H9 (cell line): ENCODE results near the gene MED15. TPM values are rescaled to one million over a fixed set of nuclear protein-coding genes. Genes with fewer than 3 reads are reported as not detected.
"Not testable (repeated sequence)": the region's sequence is repeated elsewhere in the genome, so short reads cannot be mapped to it uniquely, and the experiment has no call there.

Experiments
- DNase-seq: peaks from one replicate; pipeline ENCODE4 v3.0.0-alpha.2; 2017
- H2AFZ ChIP-seq: one replicate; pipeline ENCODE4 v1.6.1; 2013; ENCODE audit warnings: mild to moderate bottlenecking, low read length, control low read depth, moderate library complexity
- H2AK5ac ChIP-seq: 2 replicates; pipeline ENCODE4 v1.6.1; 2013; ENCODE audit warnings: low read length, control low read depth, mixed read lengths; ENCODE audit not compliant: insufficient read length
- H2BK120ac ChIP-seq: one replicate; pipeline ENCODE4 v1.6.1; 2013; ENCODE audit warnings: low read depth, mild to moderate bottlenecking, low read length, control low read depth, inconsistent platforms; ENCODE audit not compliant: poor library complexity, severe bottlenecking
- H2BK12ac ChIP-seq: 2 replicates; pipeline ENCODE4 v1.6.1; 2013; ENCODE audit warnings: low read length, control low read depth, mixed read lengths, low read depth; ENCODE audit not compliant: insufficient read length
- H2BK15ac ChIP-seq: 2 replicates; pipeline ENCODE4 v1.6.1; 2013; ENCODE audit warnings: low read depth, low read length, control low read depth
- H2BK20ac ChIP-seq: one replicate; pipeline ENCODE4 v1.6.1; 2013; ENCODE audit warnings: low read depth, mild to moderate bottlenecking, low read length, control low read depth, inconsistent platforms; ENCODE audit not compliant: poor library complexity, severe bottlenecking
- H2BK5ac ChIP-seq: 2 replicates; pipeline ENCODE4 v1.6.1; 2013; ENCODE audit warnings: low read length, control low read depth, mixed read lengths; ENCODE audit not compliant: insufficient read length
- H3K14ac ChIP-seq: 2 replicates; pipeline ENCODE4 v1.6.1; 2013; ENCODE audit warnings: low read length, control low read depth; ENCODE audit not compliant: insufficient read depth
- H3K18ac ChIP-seq: 2 replicates; pipeline ENCODE4 v1.6.1; 2013; ENCODE audit warnings: low read depth, mild to moderate bottlenecking, mixed read lengths, low read length, control low read depth; ENCODE audit not compliant: insufficient read length
- H3K23ac ChIP-seq: 2 replicates; pipeline ENCODE4 v1.6.1; 2013; ENCODE audit warnings: low read length, control low read depth, mixed read lengths, low read depth; ENCODE audit not compliant: insufficient read length
- H3K23me2 ChIP-seq: 2 replicates; pipeline ENCODE4 v1.6.1; 2013; ENCODE audit warnings: low read depth, mild to moderate bottlenecking, mixed read lengths, low read length, control low read depth; ENCODE audit not compliant: insufficient read length, poor library complexity, severe bottlenecking
- H3K27ac ChIP-seq: 2 replicates; pipeline ENCODE4 v1.5.1; 2013; ENCODE audit warnings: low read length, control low read depth, mixed read lengths, low read depth; ENCODE audit not compliant: insufficient read length
- H3K27me3 ChIP-seq: 2 replicates; pipeline ENCODE4 v1.6.1; 2013; ENCODE audit warnings: low read length, control low read depth, inconsistent platforms; ENCODE audit not compliant: insufficient read depth
- H3K4ac ChIP-seq: 2 replicates; pipeline ENCODE4 v1.6.1; 2013; ENCODE audit warnings: low read depth, mild to moderate bottlenecking, control low read depth, inconsistent platforms, low read length, moderate library complexity
- H3K4me1 ChIP-seq: 2 replicates; pipeline ENCODE4 v1.6.1; 2013; ENCODE audit warnings: low read length, control low read depth, inconsistent platforms; ENCODE audit not compliant: insufficient read depth
- H3K4me2 ChIP-seq: 2 replicates; pipeline ENCODE4 v1.6.1; 2013; ENCODE audit warnings: low read length, control low read depth, mixed read lengths; ENCODE audit not compliant: insufficient read length, insufficient read depth
- H3K56ac ChIP-seq: 2 replicates; pipeline ENCODE4 v1.6.1; 2013; ENCODE audit warnings: low read depth, mild to moderate bottlenecking, mixed read lengths, low read length, control low read depth; ENCODE audit not compliant: insufficient read length
- H3K79me1 ChIP-seq: 2 replicates; pipeline ENCODE4 v1.6.1; 2013; ENCODE audit warnings: low read depth, mild to moderate bottlenecking, moderate library complexity, low read length, control low read depth, inconsistent platforms; ENCODE audit not compliant: insufficient read depth, poor library complexity, severe bottlenecking
- H3K79me2 ChIP-seq: 2 replicates; pipeline ENCODE4 v1.6.1; 2013; ENCODE audit warnings: low read length, control low read depth, inconsistent platforms; ENCODE audit not compliant: insufficient read depth
- H3K9ac ChIP-seq: 2 replicates; pipeline ENCODE4 v1.6.1; 2013; ENCODE audit warnings: low read length, control low read depth, mixed read lengths; ENCODE audit not compliant: insufficient read length; ENCODE audit errors: extremely low read depth
- H3K9me3 ChIP-seq: one replicate; pipeline ENCODE4 v1.6.1; 2013; ENCODE audit warnings: low read depth, low read length, inconsistent platforms; ENCODE audit not compliant: control insufficient read depth
- H3T11ph ChIP-seq: one replicate; pipeline ENCODE4 v1.6.1; 2013; ENCODE audit warnings: mild to moderate bottlenecking, low read length, control low read depth, inconsistent platforms
- H4K20me1 ChIP-seq: one replicate; pipeline ENCODE4 v1.6.1; 2013; ENCODE audit not compliant: control insufficient read depth, insufficient read length, insufficient read depth
- H4K5ac ChIP-seq: 2 replicates; pipeline ENCODE4 v1.6.1; 2013; ENCODE audit warnings: low read depth, mild to moderate bottlenecking, mixed read lengths, low read length, control low read depth; ENCODE audit not compliant: insufficient read length
- H4K8ac ChIP-seq: replicated peaks from 2 replicates; pipeline ENCODE4 v1.6.1; 2013; ENCODE audit warnings: low read length, control low read depth, mixed read lengths, low read depth; ENCODE audit not compliant: insufficient read length
- H4K91ac ChIP-seq: 2 replicates; pipeline ENCODE4 v1.6.1; 2013; ENCODE audit warnings: low read depth, mild to moderate bottlenecking, moderate library complexity, mixed read lengths, low read length, control low read depth; ENCODE audit not compliant: insufficient read length
- H3K27ac Mint-ChIP-seq, 3 experiments: 2 replicates in 2 of 3; 3 replicates in 1 of 3; pipeline ENCODE4 v1.8.0; 2020 to 2021; ENCODE audit warnings: mixed read lengths in 3 of 3, mild to moderate bottlenecking in 1 of 3, moderate library complexity in 1 of 3
- H3K27me3 Mint-ChIP-seq: 2 replicates; pipeline ENCODE4 v1.8.0; 2021; ENCODE audit warnings: low read depth, mild to moderate bottlenecking, moderate library complexity, mixed read lengths
- H3K36me3 Mint-ChIP-seq, 3 experiments: 2 replicates in 2 of 3; 3 replicates in 1 of 3; pipeline ENCODE4 v1.8.0; 2020 to 2021; ENCODE audit warnings: low read depth in 3 of 3, mixed read lengths in 3 of 3; ENCODE audit not compliant: insufficient read depth in 1 of 3
- H3K4me1 Mint-ChIP-seq, 2 experiments: 2 replicates each; pipeline ENCODE4 v1.8.0; 2020; ENCODE audit warnings: mixed read lengths in 2 of 2
- H3K4me3 Mint-ChIP-seq, 2 experiments: 2 replicates in 1 of 2; 3 replicates in 1 of 2; pipeline ENCODE4 v1.8.0; 2020 to 2021; ENCODE audit warnings: mild to moderate bottlenecking in 2 of 2, mixed read lengths in 2 of 2, moderate library complexity in 1 of 2
- H3K9me3 Mint-ChIP-seq, 2 experiments: 2 replicates in 1 of 2; 3 replicates in 1 of 2; pipeline ENCODE4 v1.8.0; 2020; ENCODE audit warnings: mild to moderate bottlenecking in 2 of 2, mixed read lengths in 2 of 2, moderate library complexity in 1 of 2
- WGBS: extraction: QIAGEN DNeasy Blood & Tissue Kit; methylation state at CpG from one replicate; pipeline ENCODE4 v1.1.7; 2013; ENCODE audit warnings: missing lambda C conversion rate, low lambda C conversion rate, mixed read lengths; ENCODE audit not compliant: insufficient read length; ENCODE audit errors: extremely low coverage; 5-methylcytosine and 5-hydroxymethylcytosine counted together
- total RNA-seq: library from RNA; stranded (reverse); gene quantifications from 2 replicates; pipeline ENCODE4 v1.2.1, GENCODE V29; 2021
- TF ChIP-seq, protein P1 (sequence below): fragments of 200-600 bp; sonication (generic); conservative IDR thresholded peaks from 3 replicates; pipeline ENCODE4 v1.8.0; 2021; ENCODE audit warnings: antibody characterized with exemption, mild to moderate bottlenecking

MED15 gene
- total RNA-seq, 1 experiment from 2014 or later, result 47.4 TPM

DNA sequence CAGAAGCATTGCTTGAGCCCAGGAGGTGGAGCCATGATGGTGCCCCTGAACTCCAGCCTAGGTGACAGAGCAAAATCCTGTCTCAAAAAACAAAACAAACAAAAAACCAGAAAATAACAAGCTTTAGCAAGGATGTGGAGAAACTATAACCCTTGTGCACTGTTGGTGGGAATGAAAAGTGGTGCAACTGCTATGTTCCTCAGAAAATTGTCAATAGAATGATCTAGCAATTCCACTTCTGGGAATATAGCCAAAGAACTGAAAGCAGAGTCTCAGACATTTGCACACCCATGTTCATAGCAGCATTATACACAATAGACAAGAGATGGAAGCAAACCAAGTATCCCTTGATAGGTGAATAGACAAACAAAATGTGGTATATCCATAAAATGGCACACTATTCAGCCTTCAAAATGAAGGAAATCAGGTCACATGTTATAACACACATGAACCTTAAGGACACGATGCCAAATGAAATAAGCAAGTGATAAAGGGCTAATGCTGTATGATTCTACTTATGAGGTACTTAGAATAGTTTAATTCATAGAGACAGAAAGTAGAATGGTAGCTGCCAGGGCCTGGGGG, 27.7 kb upstream of the MED15 start:
- Mint-ChIP-seq H3K4me3 (no peak overlapping the region), H3K4me1 (no peaks in the 10 kb centered on the region), H3K9me3 (no peaks in the 10 kb centered on the region), H3K36me3 (peaks cover 4 to 13% (median 8%) of the 10 kb centered on the region in 3 experiments; a peak in 5 of 7 replicates), H3K27me3 (no peaks in the 10 kb centered on the region), H3K27ac (no peak overlapping the region)
- Histone ChIP-seq H3K23ac (no peak overlapping the region), H3K18ac (no peak overlapping the region), H3T11ph (no peak overlapping the region), H2BK5ac (no peak overlapping the region), H4K91ac (no peak overlapping the region), H3K56ac (no peak overlapping the region), H3K79me2 (no peaks in the 10 kb centered on the region), H4K20me1 (no peaks in the 10 kb centered on the region), H3K9me3 (no peaks in the 10 kb centered on the region), H2BK15ac (no peak overlapping the region), H2BK12ac (no peak overlapping the region), H2BK20ac (no peak overlapping the region), H2BK120ac (no peak overlapping the region), H2AK5ac (no peak overlapping the region), H3K14ac (no peak overlapping the region), H4K8ac (no peak overlapping the region), H3K23me2 (no peaks in the 10 kb centered on the region), H2AFZ (no peak overlapping the region), H3K27me3 (no peaks in the 10 kb centered on the region), H3K4me2 (no peak overlapping the region), H3K4ac (no peak overlapping the region), H3K4me1 (no peaks in the 10 kb centered on the region), H3K27ac (no peak overlapping the region), H3K79me1 (no peaks in the 10 kb centered on the region), H3K9ac (no peak overlapping the region), H4K5ac (no peak overlapping the region)
- TF ChIP-seq, protein P1, sequence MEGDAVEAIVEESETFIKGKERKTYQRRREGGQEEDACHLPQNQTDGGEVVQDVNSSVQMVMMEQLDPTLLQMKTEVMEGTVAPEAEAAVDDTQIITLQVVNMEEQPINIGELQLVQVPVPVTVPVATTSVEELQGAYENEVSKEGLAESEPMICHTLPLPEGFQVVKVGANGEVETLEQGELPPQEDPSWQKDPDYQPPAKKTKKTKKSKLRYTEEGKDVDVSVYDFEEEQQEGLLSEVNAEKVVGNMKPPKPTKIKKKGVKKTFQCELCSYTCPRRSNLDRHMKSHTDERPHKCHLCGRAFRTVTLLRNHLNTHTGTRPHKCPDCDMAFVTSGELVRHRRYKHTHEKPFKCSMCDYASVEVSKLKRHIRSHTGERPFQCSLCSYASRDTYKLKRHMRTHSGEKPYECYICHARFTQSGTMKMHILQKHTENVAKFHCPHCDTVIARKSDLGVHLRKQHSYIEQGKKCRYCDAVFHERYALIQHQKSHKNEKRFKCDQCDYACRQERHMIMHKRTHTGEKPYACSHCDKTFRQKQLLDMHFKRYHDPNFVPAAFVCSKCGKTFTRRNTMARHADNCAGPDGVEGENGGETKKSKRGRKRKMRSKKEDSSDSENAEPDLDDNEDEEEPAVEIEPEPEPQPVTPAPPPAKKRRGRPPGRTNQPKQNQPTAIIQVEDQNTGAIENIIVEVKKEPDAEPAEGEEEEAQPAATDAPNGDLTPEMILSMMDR, result no peak
- no CpG with 5 or more reads among the region's 1 CpG for WGBS
- no peak for DNase-seq

DNA sequence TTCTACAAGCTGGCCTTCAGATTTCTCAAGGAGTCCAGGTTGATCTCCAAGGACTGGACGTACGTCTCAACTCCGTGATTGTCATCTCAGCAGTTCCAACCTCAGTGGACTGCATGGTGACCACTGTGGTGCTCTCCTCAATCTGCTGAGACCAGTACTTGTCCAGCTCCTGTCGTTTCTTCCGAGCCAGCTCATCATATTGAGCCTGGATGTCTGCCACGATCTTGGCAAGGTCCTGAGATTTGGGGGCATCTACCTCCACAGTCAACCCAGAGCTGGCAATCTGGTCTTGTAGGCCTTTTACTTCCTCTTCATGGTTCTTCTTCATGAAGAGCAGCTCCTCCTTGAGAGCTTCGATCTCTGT, 24.3 kb upstream of the MED15 start:
- H3K27me3 ChIP-seq, H2AFZ ChIP-seq, H2BK20ac ChIP-seq, H2BK12ac ChIP-seq, H4K91ac ChIP-seq, H3K4me1 ChIP-seq, H3K9me3 ChIP-seq, H3K56ac ChIP-seq, H4K8ac ChIP-seq, H3K9me3 Mint-ChIP-seq, H3K23me2 ChIP-seq, H3K4me3 Mint-ChIP-seq, DNase-seq, H3K4me1 Mint-ChIP-seq, H3K18ac ChIP-seq, H2BK15ac ChIP-seq, H2BK5ac ChIP-seq, H3K27ac ChIP-seq, H4K5ac ChIP-seq, H3K79me1 ChIP-seq, H3T11ph ChIP-seq, H3K4me2 ChIP-seq, H2AK5ac ChIP-seq, H3K14ac ChIP-seq, H3K4ac ChIP-seq, H3K9ac ChIP-seq, H4K20me1 ChIP-seq, H2BK120ac ChIP-seq, H3K27me3 Mint-ChIP-seq, H3K79me2 ChIP-seq, H3K23ac ChIP-seq: not testable (repeated sequence)
- no CpG with 5 or more reads among the region's 7 CpGs for WGBS
- H3K36me3 Mint-ChIP-seq, result peaks cover 4 to 16% (median 8%) of the 10 kb centered on the region in 3 experiments; a peak in 6 of 7 replicates
- H3K27ac Mint-ChIP-seq, result peak overlapping the region in 1 of 3 experiments; percentile 33; a peak in 1 of 7 replicates
